HepG2 (cell line): ENCODE measurements around the gene PLVAP. TPM values are rescaled to one million over a fixed set of nuclear protein-coding genes. Genes with fewer than 3 reads are reported as not detected.
A peak's percentile ranks its signal among the peaks of the same experiment; 100 is the strongest.

Source experiments
- CBFB ChIP-seq: sonication (generic); formaldehyde crosslinking; IDR thresholded peaks from 2 replicates; pipeline ENCODE4 v1.4.0; 2020; ENCODE audit warnings: missing genetic modification reagents
- CEBPB ChIP-seq: IDR thresholded peaks from 2 replicates; pipeline ENCODE4 v1.6.1; 2011; ENCODE audit warnings: low read depth, low read length, improper control_type of control experiment, borderline replicate concordance
- EEA1 ChIP-seq: sonication (generic); formaldehyde crosslinking; IDR thresholded peaks from 2 replicates; pipeline ENCODE4 v1.5.1; 2020; ENCODE audit warnings: mild to moderate bottlenecking, missing genetic modification reagents, borderline replicate concordance
- IRF2 ChIP-seq: IDR thresholded peaks from 2 replicates; pipeline ENCODE4 v1.6.1; 2018; ENCODE audit warnings: missing genetic modification reagents, missing compliant biosample characterization
- KDM3A ChIP-seq: IDR thresholded peaks from 2 replicates; pipeline ENCODE4 v1.6.1; 2018; ENCODE audit warnings: low read depth, missing compliant biosample characterization
- MED1 ChIP-seq: sonication (generic); formaldehyde crosslinking; IDR thresholded peaks from 2 replicates; pipeline ENCODE4 v1.4.0; 2020; ENCODE audit warnings: missing genetic modification reagents
- MTA3 ChIP-seq: sonication (generic); formaldehyde crosslinking; IDR thresholded peaks from 2 replicates; pipeline ENCODE4 v1.4.0; 2020; ENCODE audit warnings: missing genetic modification reagents
- RBAK ChIP-seq: sonication (generic); formaldehyde crosslinking; IDR thresholded peaks from 2 replicates; pipeline ENCODE4 v1.5.1; 2020; ENCODE audit warnings: mild to moderate bottlenecking, missing genetic modification reagents
- TAF15 ChIP-seq: fragments of 200-400 bp; formaldehyde crosslinking; IDR thresholded peaks from one replicate; pipeline ENCODE4 v1.6.1; 2018; ENCODE audit warnings: mild to moderate bottlenecking, low read depth, low read length; ENCODE audit not compliant: poor library complexity, severe bottlenecking
- ZNF180 ChIP-seq: sonication (generic); formaldehyde crosslinking; IDR thresholded peaks from 2 replicates; pipeline ENCODE4 v1.4.0; 2020; ENCODE audit warnings: low read depth, missing genetic modification reagents, borderline replicate concordance
- ZNF468 ChIP-seq: sonication (generic); formaldehyde crosslinking; IDR thresholded peaks from 2 replicates; pipeline ENCODE4 v1.8.0; 2022; ENCODE audit warnings: mild to moderate bottlenecking, moderate library complexity, missing genetic modification reagents
- ZNF577 ChIP-seq: sonication (generic); formaldehyde crosslinking; IDR thresholded peaks from 2 replicates; pipeline ENCODE4 v1.4.0; 2020; ENCODE audit warnings: mild to moderate bottlenecking, low read depth, missing genetic modification reagents, borderline replicate concordance
- ZNF841 ChIP-seq: sonication (generic); formaldehyde crosslinking; IDR thresholded peaks from 2 replicates; pipeline ENCODE4 v1.8.1; 2023; ENCODE audit warnings: missing genetic modification reagents, borderline replicate concordance
- polyA plus RNA-seq, 8 experiments: library from polyadenylated mRNA; depleted of rRNA in 3 of 8; stranded (reverse) in 7 of 8; unstranded in 1 of 8; fragments of >200 nt; fragmentation: Illumina TruSeq in 4 of 8; extraction: Trizol in 4 of 8; gene quantifications; 2 replicates each; pipeline versions ENCODE4 v1.2.1 to v1.2.3, GENCODE V29; 2011 to 2016; ENCODE audit warnings: low read depth in 4 of 8, missing spikeins in 1 of 8, mixed read lengths in 1 of 8; ENCODE audit not compliant: insufficient read depth in 1 of 8
- total RNA-seq, 5 experiments: library from RNA; depleted of rRNA; stranded (reverse); fragments of >200 nt; fragmentation: Illumina TruSeq; extraction: Trizol; gene quantifications; 2 replicates each; pipeline ENCODE4 v1.2.3, GENCODE V29; 2016; ENCODE audit warnings: low read depth in 1 of 5
- TF ChIP-seq, protein P1 (sequence below): sonication (generic); formaldehyde crosslinking; IDR thresholded peaks from 2 replicates; pipeline ENCODE4 v1.5.1; 2020; ENCODE audit warnings: mild to moderate bottlenecking, missing genetic modification reagents, moderate library complexity
- TF ChIP-seq, protein P2 (sequence below): sonication (generic); formaldehyde crosslinking; IDR thresholded peaks from 2 replicates; pipeline ENCODE4 v1.8.0; 2022; ENCODE audit warnings: mild to moderate bottlenecking, missing genetic modification reagents
- TF ChIP-seq, protein P3 (sequence below): IDR thresholded peaks from 2 replicates; pipeline ENCODE4 v1.6.1; 2018; ENCODE audit warnings: missing genetic modification reagents
- TF ChIP-seq, protein P4 (sequence below): sonication (generic); formaldehyde crosslinking; IDR thresholded peaks from 2 replicates; pipeline ENCODE4 v1.4.0; 2020; ENCODE audit warnings: mild to moderate bottlenecking, missing genetic modification reagents
- TF ChIP-seq, protein P5 (sequence below): sonication (generic); formaldehyde crosslinking; IDR thresholded peaks from 2 replicates; pipeline ENCODE4 v1.4.0; 2020; ENCODE audit warnings: missing genetic modification reagents
- TF ChIP-seq, protein P6 (sequence below): sonication (generic); formaldehyde crosslinking; IDR thresholded peaks from 2 replicates; pipeline ENCODE4 v1.8.1; 2023; ENCODE audit warnings: missing genetic modification reagents, inconsistent platforms, borderline replicate concordance

Gene PLVAP
- total and polyA plus RNA-seq, 2 of the 13 experiments (the other 11 are each of a cell fraction or from before 2014, with no cell fraction given), result 0.26 TPM; not detected in 1

DNA sequence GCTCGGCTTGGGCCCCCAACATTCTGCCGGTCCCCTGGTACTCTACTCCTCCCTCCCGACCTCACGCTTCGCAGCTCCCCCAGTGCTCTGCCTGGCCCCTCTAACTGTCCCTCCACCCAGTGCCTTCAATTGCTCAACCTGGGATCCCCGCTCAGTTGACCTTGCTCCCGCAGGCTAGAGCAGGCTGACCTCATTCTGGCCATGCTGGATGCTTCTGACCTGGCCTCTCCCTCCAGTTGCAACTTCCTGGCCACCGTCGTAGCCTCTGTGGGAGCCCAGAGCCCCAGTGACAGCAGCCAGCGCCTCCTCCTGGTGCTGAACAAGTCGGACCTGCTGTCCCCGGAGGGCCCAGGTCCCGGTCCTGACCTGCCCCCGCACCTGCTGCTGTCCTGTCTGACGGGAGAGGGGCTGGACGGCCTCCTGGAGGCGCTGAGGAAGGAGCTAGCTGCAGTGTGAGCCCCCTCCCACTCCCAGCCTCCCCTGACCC is 36.2 kb downstream of the PLVAP start (continued):
- TF ChIP-seq ZNF577 (no peak), MTA3 (CRISPR knock-in tag) (no peak), ZNF468 (no peak), KDM3A (CRISPR knock-in tag) (no peak), EEA1 (CRISPR knock-in tag) (no peak), ZNF180 (CRISPR knock-in tag) (no peak), CEBPB (peak; percentile 94), RBAK (CRISPR knock-in tag) (0 out of 2 replicates have a peak, but pooled peaks have one; percentile 52), MED1 (peak; percentile 65), ZNF841 (0 out of 2 replicates have a peak, but pooled peaks have one; percentile 64), CBFB (no peak), IRF2 (CRISPR knock-in tag) (peak; percentile 58; the same call in 1 of the 2 replicates), TAF15 (no peak)
- TF ChIP-seq, protein P1, sequence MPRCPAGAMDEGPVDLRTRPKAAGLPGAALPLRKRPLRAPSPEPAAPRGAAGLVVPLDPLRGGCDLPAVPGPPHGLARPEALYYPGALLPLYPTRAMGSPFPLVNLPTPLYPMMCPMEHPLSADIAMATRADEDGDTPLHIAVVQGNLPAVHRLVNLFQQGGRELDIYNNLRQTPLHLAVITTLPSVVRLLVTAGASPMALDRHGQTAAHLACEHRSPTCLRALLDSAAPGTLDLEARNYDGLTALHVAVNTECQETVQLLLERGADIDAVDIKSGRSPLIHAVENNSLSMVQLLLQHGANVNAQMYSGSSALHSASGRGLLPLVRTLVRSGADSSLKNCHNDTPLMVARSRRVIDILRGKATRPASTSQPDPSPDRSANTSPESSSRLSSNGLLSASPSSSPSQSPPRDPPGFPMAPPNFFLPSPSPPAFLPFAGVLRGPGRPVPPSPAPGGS (CRISPR knock-in tag), result peak; percentile 51; the same call in 1 of the 2 replicates
- TF ChIP-seq, protein P2, sequence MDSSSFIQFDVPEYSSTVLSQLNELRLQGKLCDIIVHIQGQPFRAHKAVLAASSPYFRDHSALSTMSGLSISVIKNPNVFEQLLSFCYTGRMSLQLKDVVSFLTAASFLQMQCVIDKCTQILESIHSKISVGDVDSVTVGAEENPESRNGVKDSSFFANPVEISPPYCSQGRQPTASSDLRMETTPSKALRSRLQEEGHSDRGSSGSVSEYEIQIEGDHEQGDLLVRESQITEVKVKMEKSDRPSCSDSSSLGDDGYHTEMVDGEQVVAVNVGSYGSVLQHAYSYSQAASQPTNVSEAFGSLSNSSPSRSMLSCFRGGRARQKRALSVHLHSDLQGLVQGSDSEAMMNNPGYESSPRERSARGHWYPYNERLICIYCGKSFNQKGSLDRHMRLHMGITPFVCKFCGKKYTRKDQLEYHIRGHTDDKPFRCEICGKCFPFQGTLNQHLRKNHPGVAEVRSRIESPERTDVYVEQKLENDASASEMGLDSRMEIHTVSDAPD (CRISPR knock-in tag), result 0 out of 2 replicates have a peak, but pooled peaks have one; percentile 28
- TF ChIP-seq, protein P3, sequence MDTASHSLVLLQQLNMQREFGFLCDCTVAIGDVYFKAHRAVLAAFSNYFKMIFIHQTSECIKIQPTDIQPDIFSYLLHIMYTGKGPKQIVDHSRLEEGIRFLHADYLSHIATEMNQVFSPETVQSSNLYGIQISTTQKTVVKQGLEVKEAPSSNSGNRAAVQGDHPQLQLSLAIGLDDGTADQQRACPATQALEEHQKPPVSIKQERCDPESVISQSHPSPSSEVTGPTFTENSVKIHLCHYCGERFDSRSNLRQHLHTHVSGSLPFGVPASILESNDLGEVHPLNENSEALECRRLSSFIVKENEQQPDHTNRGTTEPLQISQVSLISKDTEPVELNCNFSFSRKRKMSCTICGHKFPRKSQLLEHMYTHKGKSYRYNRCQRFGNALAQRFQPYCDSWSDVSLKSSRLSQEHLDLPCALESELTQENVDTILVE (CRISPR knock-in tag), result 0 out of 2 replicates have a peak, but pooled peaks have one; percentile 37
- TF ChIP-seq, protein P4, sequence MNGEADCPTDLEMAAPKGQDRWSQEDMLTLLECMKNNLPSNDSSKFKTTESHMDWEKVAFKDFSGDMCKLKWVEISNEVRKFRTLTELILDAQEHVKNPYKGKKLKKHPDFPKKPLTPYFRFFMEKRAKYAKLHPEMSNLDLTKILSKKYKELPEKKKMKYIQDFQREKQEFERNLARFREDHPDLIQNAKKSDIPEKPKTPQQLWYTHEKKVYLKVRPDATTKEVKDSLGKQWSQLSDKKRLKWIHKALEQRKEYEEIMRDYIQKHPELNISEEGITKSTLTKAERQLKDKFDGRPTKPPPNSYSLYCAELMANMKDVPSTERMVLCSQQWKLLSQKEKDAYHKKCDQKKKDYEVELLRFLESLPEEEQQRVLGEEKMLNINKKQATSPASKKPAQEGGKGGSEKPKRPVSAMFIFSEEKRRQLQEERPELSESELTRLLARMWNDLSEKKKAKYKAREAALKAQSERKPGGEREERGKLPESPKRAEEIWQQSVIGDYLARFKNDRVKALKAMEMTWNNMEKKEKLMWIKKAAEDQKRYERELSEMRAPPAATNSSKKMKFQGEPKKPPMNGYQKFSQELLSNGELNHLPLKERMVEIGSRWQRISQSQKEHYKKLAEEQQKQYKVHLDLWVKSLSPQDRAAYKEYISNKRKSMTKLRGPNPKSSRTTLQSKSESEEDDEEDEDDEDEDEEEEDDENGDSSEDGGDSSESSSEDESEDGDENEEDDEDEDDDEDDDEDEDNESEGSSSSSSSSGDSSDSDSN (CRISPR knock-in tag), result peak; percentile 80
- TF ChIP-seq, protein P5, sequence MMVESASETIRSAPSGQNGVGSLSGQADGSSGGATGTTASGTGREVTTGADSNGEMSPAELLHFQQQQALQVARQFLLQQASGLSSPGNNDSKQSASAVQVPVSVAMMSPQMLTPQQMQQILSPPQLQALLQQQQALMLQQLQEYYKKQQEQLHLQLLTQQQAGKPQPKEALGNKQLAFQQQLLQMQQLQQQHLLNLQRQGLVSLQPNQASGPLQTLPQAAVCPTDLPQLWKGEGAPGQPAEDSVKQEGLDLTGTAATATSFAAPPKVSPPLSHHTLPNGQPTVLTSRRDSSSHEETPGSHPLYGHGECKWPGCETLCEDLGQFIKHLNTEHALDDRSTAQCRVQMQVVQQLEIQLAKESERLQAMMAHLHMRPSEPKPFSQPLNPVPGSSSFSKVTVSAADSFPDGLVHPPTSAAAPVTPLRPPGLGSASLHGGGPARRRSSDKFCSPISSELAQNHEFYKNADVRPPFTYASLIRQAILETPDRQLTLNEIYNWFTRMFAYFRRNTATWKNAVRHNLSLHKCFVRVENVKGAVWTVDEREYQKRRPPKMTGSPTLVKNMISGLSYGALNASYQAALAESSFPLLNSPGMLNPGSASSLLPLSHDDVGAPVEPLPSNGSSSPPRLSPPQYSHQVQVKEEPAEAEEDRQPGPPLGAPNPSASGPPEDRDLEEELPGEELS (CRISPR knock-in tag), result no peak
- TF ChIP-seq, protein P6, sequence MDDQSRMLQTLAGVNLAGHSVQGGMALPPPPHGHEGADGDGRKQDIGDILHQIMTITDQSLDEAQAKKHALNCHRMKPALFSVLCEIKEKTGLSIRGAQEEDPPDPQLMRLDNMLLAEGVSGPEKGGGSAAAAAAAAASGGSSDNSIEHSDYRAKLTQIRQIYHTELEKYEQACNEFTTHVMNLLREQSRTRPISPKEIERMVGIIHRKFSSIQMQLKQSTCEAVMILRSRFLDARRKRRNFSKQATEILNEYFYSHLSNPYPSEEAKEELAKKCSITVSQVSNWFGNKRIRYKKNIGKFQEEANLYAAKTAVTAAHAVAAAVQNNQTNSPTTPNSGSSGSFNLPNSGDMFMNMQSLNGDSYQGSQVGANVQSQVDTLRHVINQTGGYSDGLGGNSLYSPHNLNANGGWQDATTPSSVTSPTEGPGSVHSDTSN (CRISPR knock-in tag), result no peak
